ENCODE results near the gene TRPM4.
A peak's percentile ranks its signal among the peaks of the same experiment; 100 is the strongest.

TRPM4 gene

DNA sequence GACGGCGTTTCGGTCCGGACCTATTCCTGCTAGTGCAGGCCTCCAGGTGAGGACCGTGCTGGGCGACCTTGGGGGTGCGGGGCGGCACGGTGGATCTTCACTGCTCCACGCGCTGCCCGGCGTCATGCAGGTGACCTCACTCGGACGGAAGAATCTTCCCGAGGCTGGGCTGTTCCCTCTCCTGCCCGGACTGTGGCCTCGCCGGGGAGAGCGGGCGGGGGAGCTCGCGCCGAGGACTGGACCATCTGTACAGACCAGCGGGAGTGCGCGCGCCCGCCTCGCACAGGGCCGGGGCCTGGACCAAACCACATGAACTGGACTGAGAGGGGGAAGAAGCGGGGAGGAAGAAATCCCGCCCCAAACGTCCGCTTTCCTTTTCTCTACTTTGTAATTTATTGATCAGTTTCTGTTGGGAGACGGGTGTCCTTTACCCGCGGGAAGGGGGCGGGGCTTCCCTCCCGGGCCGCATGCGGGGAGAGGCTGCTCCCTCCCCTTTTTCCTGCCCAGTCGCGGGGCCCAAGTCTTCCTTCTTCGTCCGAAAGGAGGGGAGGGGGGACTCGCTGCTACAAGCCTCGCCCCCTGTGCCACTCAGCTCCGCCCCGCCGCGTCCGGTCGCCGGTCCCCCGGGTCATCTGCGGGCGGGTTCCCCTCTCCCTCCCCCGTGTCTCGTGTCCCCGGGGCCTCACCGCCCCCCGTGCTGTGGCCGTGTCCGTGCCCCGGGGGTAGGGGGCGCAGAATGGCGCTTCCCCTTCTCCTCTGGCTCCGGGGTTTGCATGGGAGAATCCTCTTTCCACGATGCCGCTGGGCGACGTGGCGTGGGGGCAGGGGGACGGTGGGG, 7.3 kb upstream of the TRPM4 start:
- Histone ChIP-seq H3K4me3 (ENCODE audit: low read length) (peak overlapping the region; percentile 83), H3K4me2 (ENCODE audit: low read length) (peak overlapping the region; percentile 88), H2AFZ (ENCODE audit: low read depth, low read length) (peak overlapping the region; percentile 86), H3K9ac (ENCODE audit: low read length) (peak overlapping the region; percentile 76), H4K20me1 (ENCODE audit: insufficient read depth, low read length) (no peaks in the 10 kb centered on the region), H3K36me3 (replicated peaks; ENCODE audit: low read depth, low read length) (no peaks in the 10 kb centered on the region), H3K9me3 (ENCODE audit: insufficient read depth, low read length) (no peaks in the 10 kb centered on the region), H3K27ac (ENCODE audit: low read length) (peak overlapping the region; percentile 74), H3K79me2 (ENCODE audit: low read length) (no peaks in the 10 kb centered on the region), H3K4me1 (ENCODE audit: low read length) (peaks cover 29% of the 10 kb centered on the region), H3K27me3 (ENCODE audit: low read depth, low read length) (0 out of 2 replicates have a peak, but pooled peaks cover 3% of the 10 kb centered on the region)
- TF ChIP-seq, protein P1, sequence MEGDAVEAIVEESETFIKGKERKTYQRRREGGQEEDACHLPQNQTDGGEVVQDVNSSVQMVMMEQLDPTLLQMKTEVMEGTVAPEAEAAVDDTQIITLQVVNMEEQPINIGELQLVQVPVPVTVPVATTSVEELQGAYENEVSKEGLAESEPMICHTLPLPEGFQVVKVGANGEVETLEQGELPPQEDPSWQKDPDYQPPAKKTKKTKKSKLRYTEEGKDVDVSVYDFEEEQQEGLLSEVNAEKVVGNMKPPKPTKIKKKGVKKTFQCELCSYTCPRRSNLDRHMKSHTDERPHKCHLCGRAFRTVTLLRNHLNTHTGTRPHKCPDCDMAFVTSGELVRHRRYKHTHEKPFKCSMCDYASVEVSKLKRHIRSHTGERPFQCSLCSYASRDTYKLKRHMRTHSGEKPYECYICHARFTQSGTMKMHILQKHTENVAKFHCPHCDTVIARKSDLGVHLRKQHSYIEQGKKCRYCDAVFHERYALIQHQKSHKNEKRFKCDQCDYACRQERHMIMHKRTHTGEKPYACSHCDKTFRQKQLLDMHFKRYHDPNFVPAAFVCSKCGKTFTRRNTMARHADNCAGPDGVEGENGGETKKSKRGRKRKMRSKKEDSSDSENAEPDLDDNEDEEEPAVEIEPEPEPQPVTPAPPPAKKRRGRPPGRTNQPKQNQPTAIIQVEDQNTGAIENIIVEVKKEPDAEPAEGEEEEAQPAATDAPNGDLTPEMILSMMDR (IDR thresholded peaks at IDR 0.05; ENCODE audit: low read depth, low read length), result no peak
- TF ChIP-seq EZH2phosphoT487 (IDR thresholded peaks at IDR 0.05; ENCODE audit: low read depth), result no peak

DNA sequence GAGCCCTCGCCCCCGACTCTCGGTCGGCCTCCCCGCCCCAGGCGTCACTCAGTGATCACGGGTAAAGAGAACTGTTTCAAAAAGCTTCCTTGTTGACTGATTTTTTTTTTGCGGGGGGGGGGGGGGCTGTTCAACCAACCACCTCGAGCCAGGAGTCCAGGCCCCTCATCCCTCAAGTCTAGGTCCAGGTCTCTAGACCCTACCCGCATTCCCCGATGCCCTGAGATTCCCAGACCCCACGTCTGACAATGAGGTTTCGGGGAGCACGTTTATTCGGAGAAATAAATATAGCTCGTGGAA, 6.7 kb upstream of the TRPM4 start:
- Histone ChIP-seq H3K4me3 (ENCODE audit: low read length) (peak overlapping the region; percentile 83), H3K27ac (ENCODE audit: low read length) (peak overlapping the region; percentile 74), H3K79me2 (ENCODE audit: low read length) (no peaks in the 10 kb centered on the region), H3K4me1 (ENCODE audit: low read length) (peaks cover 23% of the 10 kb centered on the region), H3K36me3 (replicated peaks; ENCODE audit: low read depth, low read length) (no peaks in the 10 kb centered on the region), H3K4me2 (ENCODE audit: low read length) (peak overlapping the region; percentile 88), H3K9ac (ENCODE audit: low read length) (peak overlapping the region; percentile 76), H4K20me1 (ENCODE audit: insufficient read depth, low read length) (no peaks in the 10 kb centered on the region), H3K27me3 (ENCODE audit: low read depth, low read length) (0 out of 2 replicates have a peak, but pooled peaks cover 3% of the 10 kb centered on the region), H3K9me3 (ENCODE audit: insufficient read depth, low read length) (no peaks in the 10 kb centered on the region), H2AFZ (ENCODE audit: low read depth, low read length) (peak overlapping the region; percentile 86; the same call in 1 of the 2 replicates)
- TF ChIP-seq, protein P1 (IDR thresholded peaks at IDR 0.05; ENCODE audit: low read depth, low read length), result no peak
- no peak for TF ChIP-seq EZH2phosphoT487 (IDR thresholded peaks at IDR 0.05; ENCODE audit: low read depth)

DNA sequence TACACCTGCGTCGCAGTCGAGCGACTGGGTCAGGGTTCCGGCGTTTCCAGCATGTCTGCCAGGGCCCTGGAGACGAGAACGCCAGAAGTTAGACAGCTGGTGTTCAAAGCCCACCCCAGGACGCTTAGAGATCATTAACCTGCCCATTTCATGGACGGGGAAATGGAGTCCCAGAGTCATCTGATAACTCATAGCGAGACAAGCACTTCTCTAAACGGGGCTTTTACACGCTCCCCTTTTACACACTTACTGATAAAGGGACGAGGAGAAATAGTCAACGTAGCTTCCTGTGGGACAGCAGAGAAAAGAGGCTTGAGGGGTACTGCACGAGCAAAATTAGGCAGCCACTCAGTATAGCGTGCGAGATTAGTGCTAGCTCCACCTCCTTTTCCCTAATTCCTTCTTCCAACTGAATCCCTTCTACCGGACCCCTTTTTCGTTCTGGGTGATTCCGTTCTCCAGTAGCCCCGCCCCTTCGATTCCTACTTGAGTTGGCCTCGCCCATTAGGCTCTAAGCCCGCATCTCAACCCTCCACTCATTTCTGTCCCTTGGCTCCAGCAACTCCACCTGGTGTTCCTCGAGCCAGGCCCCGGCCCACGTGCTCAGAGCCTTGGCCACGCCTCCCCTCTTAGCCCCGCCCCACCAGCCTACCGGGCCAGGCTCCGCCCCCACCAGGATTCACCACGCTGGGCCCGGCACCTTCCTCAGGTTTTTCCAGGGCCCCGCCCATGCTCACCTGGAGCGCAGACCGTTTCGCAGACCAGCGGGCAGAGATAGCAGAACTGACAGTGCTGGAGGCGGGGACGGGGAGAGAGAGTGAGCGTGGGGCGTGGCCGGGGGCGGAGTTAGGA, 6.1 kb upstream of the TRPM4 start:
- Histone ChIP-seq H3K4me2 (ENCODE audit: low read length) (peak overlapping the region; percentile 88), H3K36me3 (replicated peaks; ENCODE audit: low read depth, low read length) (no peaks in the 10 kb centered on the region), H3K27me3 (ENCODE audit: low read depth, low read length) (peaks cover 7% of the 10 kb centered on the region; the same call in 1 of the 2 replicates), H3K9ac (ENCODE audit: low read length) (peak overlapping the region; percentile 76), H4K20me1 (ENCODE audit: insufficient read depth, low read length) (no peaks in the 10 kb centered on the region), H3K4me3 (ENCODE audit: low read length) (peak overlapping the region; percentile 83), H2AFZ (ENCODE audit: low read depth, low read length) (peak overlapping the region; percentile 23; the same call in 1 of the 2 replicates), H3K4me1 (ENCODE audit: low read length) (peaks cover 19% of the 10 kb centered on the region), H3K27ac (ENCODE audit: low read length) (peak overlapping the region; percentile 74), H3K9me3 (ENCODE audit: insufficient read depth, low read length) (no peaks in the 10 kb centered on the region), H3K79me2 (ENCODE audit: low read length) (no peaks in the 10 kb centered on the region)
- TF ChIP-seq, protein P1 (IDR thresholded peaks at IDR 0.05; ENCODE audit: low read depth, low read length), result no peak
- no peak for TF ChIP-seq EZH2phosphoT487 (IDR thresholded peaks at IDR 0.05; ENCODE audit: low read depth)

- no peaks in the 10 kb centered on the region for H3K79me2 ChIP-seq (ENCODE audit: low read length)
- H3K4me2 ChIP-seq (ENCODE audit: low read length), result peak overlapping the region; percentile 88
- peak overlapping the region; percentile 83 for H3K4me3 ChIP-seq (ENCODE audit: low read length)
- H3K9me3 ChIP-seq (ENCODE audit: insufficient read depth, low read length), result no peaks in the 10 kb centered on the region
- no peak for TF ChIP-seq EZH2phosphoT487 (IDR thresholded peaks at IDR 0.05; ENCODE audit: low read depth)
- TF ChIP-seq, protein P1 (IDR thresholded peaks at IDR 0.05; ENCODE audit: low read depth, low read length), result no peak
- H3K4me1 ChIP-seq (ENCODE audit: low read length), result peaks cover 19% of the 10 kb centered on the region
- 0 out of 2 replicates have a peak overlapping the region, but pooled peaks have one; percentile 74 for H3K27ac ChIP-seq (ENCODE audit: low read length)
- no peaks in the 10 kb centered on the region for H4K20me1 ChIP-seq (ENCODE audit: insufficient read depth, low read length)
- peaks cover 7% of the 10 kb centered on the region; the same call in 1 of the 2 replicates for H3K27me3 ChIP-seq (ENCODE audit: low read depth, low read length)
- H2AFZ ChIP-seq (ENCODE audit: low read depth, low read length), result no peak overlapping the region
- no peak overlapping the region for H3K9ac ChIP-seq (ENCODE audit: low read length)
- H3K36me3 ChIP-seq (replicated peaks; ENCODE audit: low read depth, low read length), result no peaks in the 10 kb centered on the region
These were observed 5.5 kb upstream of the TRPM4 start for GRCh38 chr19:49152119-49152550.

All from OCI-LY3 (cell line).